ENCODE results near the gene CNKSR3.
"Not testable (repeated sequence)": the region's sequence is repeated elsewhere in the genome, so short reads cannot be mapped to it uniquely, and the experiment has no call there.

CNKSR3 gene

GRCh38 chr6:154526996-154527395 is 16.5 kb upstream of the CNKSR3 start:
- no peak for DNase-seq

GRCh38 chr6:154522576-154522975 is 12.1 kb upstream of the CNKSR3 start:
- no peak for DNase-seq

GRCh38 chr6:154521412-154521811 is 10.9 kb upstream of the CNKSR3 start:
- no peak for DNase-seq

GRCh38 chr6:154520280-154520679 is 9.8 kb upstream of the CNKSR3 start:
- DNase-seq, result no peak

- DNase-seq, result no peak
Observed at GRCh38 chr6:154518396-154518795, 7.9 kb upstream of the CNKSR3 start.

- DNase-seq, result no peak
Observed at GRCh38 chr6:154516276-154516675, 5.8 kb upstream of the CNKSR3 start.

- no peak for DNase-seq
Observed at GRCh38 chr6:154515826-154516225, 5.3 kb upstream of the CNKSR3 start.

GRCh38 chr6:154515076-154515475 is 4.6 kb upstream of the CNKSR3 start:
- not testable (repeated sequence) for DNase-seq

- DNase-seq, result no peak
Observed at GRCh38 chr6:154514481-154514880, 4.0 kb upstream of the CNKSR3 start.

- no peak for DNase-seq
Observed at GRCh38 chr6:154513601-154514320, 3.3 kb upstream of the CNKSR3 start.

GRCh38 chr6:154512201-154512600 is 1.7 kb upstream of the CNKSR3 start:
- DNase-seq, result no peak

GRCh38 chr6:154511791-154512190 is 1.3 kb upstream of the CNKSR3 start:
- peak; percentile 54 for DNase-seq

GRCh38 chr6:154509421-154510143 is 903 bp downstream of the CNKSR3 start:
- DNase-seq, result peak; percentile 42

- DNase-seq, result peak; percentile 37
Observed at GRCh38 chr6:154508573-154509375, 1.7 kb downstream of the CNKSR3 start.

GRCh38 chr6:154506991-154507898 is 3.2 kb downstream of the CNKSR3 start:
- DNase-seq, result peak; percentile 82

GRCh38 chr6:154506582-154506981 is 3.9 kb downstream of the CNKSR3 start:
- DNase-seq, result peak; percentile 99

GRCh38 chr6:154506108-154506507 is 4.4 kb downstream of the CNKSR3 start:
- no peak for DNase-seq

- no peak for DNase-seq
Observed at GRCh38 chr6:154504865-154505449, 5.5 kb downstream of the CNKSR3 start.

- DNase-seq, result no peak
Observed at GRCh38 chr6:154504102-154504501, 6.4 kb downstream of the CNKSR3 start.

GRCh38 chr6:154503658-154504057 is 6.8 kb downstream of the CNKSR3 start:
- no peak for DNase-seq

- DNase-seq, result no peak
Observed at GRCh38 chr6:154502553-154502952, 7.9 kb downstream of the CNKSR3 start.

- no peak for DNase-seq
Observed at GRCh38 chr6:154501578-154501868, 9.0 kb downstream of the CNKSR3 start.
